Pulmonary artery endothelial cell (primary cell): ENCODE data around the gene BCL2L11. TPM values are rescaled to one million over a fixed set of nuclear protein-coding genes. Genes with fewer than 3 reads are reported as not detected.

Source experiments
- DNase-seq: peaks from one replicate; pipeline ENCODE4 v3.0.0-alpha.2; 2011; ENCODE audit warnings: low read depth, low spot score
- total RNA-seq: library from RNA; depleted of rRNA; stranded (reverse); fragments of >200 nt; gene quantifications from 2 replicates; pipeline ENCODE4 v1.2.3, GENCODE V29; 2014

Gene BCL2L11
- total RNA-seq, 1 donor from 2014 or later = 9.2 TPM

- no peak for DNase-seq
Measured at GRCh38 chr2:111167863-111168162, 47.1 kb downstream of the BCL2L11 start.

GRCh38 chr2:111168528-111169239 is 48.0 kb downstream of the BCL2L11 start:
- DNase-seq = no peak

- no peak for DNase-seq
Measured at GRCh38 chr2:111169268-111169667, 48.6 kb downstream of the BCL2L11 start.

DNA sequence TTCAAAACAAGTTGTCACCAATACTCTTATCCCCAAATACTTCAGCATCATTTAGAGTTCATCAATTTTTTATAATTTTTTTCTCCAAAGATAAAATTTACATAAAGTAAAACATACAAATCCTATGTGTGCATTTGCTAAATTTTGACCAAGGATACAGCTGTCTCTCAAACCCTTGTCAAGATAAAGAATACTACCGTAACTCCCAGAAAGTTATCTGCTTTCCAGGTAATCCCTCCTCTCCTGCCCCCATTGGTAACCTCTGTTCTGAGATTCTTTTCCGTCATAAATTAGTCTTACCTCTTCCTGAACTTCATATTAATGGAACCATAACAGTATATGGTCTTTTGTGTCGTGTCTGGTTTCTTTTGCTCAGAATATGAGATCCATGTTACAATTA is 49.2 kb downstream of the BCL2L11 start:
- no peak for DNase-seq

GRCh38 chr2:111171337-111171930 is 50.7 kb downstream of the BCL2L11 start:
- DNase-seq = no peak

GRCh38 chr2:111172666-111173065 is 52.0 kb downstream of the BCL2L11 start:
- DNase-seq = no peak

- DNase-seq = no peak
Measured at GRCh38 chr2:111173338-111173737, 52.6 kb downstream of the BCL2L11 start.

DNA sequence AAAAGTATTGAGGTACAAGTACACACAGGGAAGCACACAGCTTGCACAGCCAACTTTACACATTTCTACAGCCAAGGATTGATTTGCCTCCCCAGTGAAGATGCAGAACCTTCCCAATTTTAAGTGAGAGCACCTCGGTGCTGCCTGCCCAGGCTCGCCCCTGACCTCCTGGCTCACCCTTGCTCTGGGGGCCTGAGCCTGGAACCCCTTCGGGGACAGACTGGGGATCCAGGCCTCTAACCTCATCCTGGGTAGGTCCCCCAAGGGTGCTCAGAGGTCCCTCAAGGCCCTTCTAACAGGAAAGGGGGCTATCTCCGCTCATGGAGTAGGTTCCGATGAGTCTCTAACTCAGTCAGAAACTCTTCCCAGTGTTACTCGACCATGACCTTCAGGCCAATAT is 53.1 kb downstream of the BCL2L11 start:
- no peak for DNase-seq

GRCh38 chr2:111175615-111176014 is 54.9 kb downstream of the BCL2L11 start:
- DNase-seq = no peak

DNA sequence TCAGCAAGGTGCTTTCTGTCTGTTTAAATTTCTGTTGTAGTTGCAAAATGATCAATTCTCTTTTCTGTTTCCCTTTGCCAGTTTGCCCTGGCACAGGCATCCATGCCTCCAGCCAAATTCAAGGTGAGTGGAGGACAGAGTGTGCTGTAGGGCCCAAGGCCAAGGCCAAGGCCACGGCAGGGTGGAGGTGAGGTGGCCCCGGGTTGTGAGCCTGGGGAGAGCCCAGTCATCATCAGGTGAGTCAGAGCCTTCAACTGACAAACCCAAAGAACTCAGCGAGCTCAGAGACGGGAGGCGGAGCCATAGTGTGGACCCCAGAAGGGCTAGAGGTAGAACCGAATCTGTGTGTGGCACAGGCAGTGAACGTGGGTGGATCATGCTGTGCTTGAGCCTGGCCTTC is 55.7 kb downstream of the BCL2L11 start:
- DNase-seq = no peak

GRCh38 chr2:111176867-111177266 is 56.2 kb downstream of the BCL2L11 start:
- DNase-seq = no peak

- no peak for DNase-seq
Measured at GRCh38 chr2:111178296-111178695, 57.6 kb downstream of the BCL2L11 start.

DNA sequence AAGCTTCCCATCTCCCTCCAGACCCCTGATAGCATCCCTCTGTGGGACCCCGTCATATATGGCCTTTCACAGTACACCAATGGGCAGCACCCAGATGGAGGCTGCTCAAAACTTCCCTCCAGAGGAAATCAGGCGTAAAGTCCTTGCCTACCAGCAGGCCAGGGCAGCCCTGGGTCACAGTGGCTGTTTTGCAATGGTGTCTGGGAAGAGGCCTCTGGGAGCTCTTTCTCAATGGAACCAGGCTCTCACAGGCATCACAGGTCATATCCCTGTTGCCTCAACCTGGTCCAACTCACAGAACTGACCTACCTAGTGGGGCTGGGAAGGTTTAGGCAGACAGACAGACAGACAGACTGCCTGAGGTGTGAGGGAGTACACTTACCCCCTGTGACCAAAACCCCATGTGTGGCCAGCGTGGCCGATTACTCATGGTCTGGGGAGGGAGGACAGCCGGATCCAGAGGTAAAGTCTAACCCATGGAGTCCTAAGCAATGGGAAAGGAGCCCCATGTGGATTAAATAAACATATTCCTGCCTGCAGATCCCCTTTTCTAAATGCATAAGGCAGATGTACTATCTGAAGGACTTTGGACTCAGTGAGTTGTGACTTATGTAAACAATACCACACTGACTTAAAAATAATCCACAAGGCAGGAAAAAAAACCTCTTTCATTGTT is 58.2 kb downstream of the BCL2L11 start:
- DNase-seq = no peak

- no peak for DNase-seq
Measured at GRCh38 chr2:111182121-111182520, 61.4 kb downstream of the BCL2L11 start.

DNA sequence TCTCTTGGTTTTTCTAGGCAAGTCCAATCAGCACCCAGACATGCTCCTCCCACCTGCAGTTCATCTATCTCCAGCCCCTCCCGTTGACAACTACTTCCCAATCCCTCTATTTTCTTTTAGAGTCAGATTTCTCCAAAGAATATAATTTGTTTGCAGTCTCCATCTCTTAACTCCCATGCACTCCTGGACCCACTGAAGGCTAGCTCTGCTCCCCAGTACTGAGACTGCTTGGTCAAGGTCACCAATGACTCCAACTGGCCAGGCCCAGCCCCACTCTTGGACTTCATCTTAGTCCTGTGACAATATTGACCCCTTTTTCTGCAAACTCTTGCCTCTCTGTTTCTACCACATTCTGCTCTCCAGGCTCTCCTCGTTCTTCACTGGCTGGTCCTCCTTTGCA is 62.0 kb downstream of the BCL2L11 start:
- no peak for DNase-seq

DNA sequence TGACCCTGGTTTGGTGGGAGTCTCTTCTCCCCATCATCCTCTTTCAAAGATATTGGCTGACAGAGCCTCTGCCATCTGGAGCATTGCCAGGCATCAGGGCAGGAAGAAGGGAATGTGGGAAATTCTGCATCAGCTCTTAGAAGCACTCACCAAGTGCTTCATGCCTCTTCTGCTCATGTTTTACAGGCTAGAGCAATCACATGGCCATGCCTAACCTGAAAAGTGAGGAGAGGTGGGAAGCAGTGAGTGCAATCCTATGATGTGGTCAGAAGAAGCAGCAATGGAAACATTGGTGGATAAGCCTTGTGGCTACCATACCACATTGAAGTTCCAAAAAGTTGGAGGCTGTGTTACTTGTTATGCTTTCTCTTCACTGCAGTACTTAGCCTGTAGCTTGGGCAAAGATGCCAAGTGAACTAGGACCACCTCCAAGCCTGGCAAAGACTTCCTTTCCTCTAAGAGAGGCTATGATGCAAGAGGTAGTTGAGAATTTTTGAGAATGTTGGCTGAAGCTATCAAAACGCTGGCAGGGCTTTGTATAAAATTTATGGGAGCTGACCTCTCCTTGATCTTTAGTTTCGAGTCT is 64.1 kb downstream of the BCL2L11 start:
- DNase-seq = no peak

GRCh38 chr2:111185361-111186022 is 64.8 kb downstream of the BCL2L11 start:
- DNase-seq = no peak

- DNase-seq = no peak
Measured at GRCh38 chr2:111186121-111186715, 65.5 kb downstream of the BCL2L11 start.

DNA sequence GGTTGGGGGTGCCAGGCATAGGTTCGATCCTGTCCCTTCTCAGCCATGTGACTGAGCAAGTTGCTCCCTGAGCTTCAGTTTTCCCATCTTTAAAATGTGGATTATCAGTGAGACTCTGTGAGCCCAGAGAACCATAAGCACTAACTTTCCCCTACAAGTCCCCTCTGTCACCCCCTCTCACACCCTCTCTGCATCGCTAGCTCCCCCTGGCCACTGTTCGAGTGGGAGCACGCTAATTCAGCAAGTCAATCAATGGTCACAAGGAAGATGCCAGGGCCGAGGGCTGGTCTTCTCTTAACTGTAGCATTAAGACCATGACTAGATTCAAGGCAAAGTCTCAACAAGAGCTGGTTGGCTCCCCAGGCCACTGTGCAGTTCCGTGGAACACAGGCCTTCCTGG is 66.2 kb downstream of the BCL2L11 start:
- no peak for DNase-seq

- DNase-seq = no peak
Measured at GRCh38 chr2:111188681-111189080, 68.0 kb downstream of the BCL2L11 start.

DNA sequence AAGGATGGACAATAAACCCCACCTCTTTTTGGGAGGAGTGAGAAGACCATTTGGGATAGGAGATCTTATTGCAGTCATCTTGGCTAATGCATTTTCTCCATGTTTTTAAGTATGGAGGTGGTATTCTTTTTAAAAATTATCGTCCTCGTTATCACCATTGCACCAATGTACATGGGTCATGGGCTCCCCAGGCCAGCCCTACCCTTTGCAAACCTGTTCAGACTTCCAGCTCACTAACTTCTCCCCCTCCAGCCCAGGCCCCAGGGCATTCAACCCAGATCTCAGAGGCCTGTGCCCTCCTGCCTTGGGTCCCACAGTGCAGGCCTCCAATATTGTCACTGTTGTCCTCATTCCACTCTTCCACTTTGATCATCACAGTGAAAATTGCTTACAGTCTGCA is 68.4 kb downstream of the BCL2L11 start:
- DNase-seq = no peak
